ENCODE results near the gene FBXW7.
"Not testable (repeated sequence)": the region's sequence is repeated elsewhere in the genome, so short reads cannot be mapped to it uniquely, and the experiment has no call there.

FBXW7 gene

GRCh38 chr4:152535903-152536544, at the start of gene FBXW7:
TSS of gene FBXW7 (minus strand) at chr4:152536092. CDS start at chr4:152411803, 124,289 bp downstream.
- peak; percentile 98 for DNase-seq (ENCODE audit: low read depth)

GRCh38 chr4:152585023-152585441, 49.1 kb upstream of the FBXW7 start:
- no peak for DNase-seq (ENCODE audit: low read depth)

GRCh38 chr4:152581536-152582160, 45.8 kb upstream of the FBXW7 start:
- no peak for DNase-seq (ENCODE audit: low read depth)

GRCh38 chr4:152579916-152580315, 44.0 kb upstream of the FBXW7 start:
- DNase-seq (ENCODE audit: low read depth), result no peak

GRCh38 chr4:152579107-152579764, 43.3 kb upstream of the FBXW7 start:
- DNase-seq (ENCODE audit: low read depth), result no peak

GRCh38 chr4:152578670-152579069, 42.8 kb upstream of the FBXW7 start:
- DNase-seq (ENCODE audit: low read depth), result no peak

- DNase-seq (ENCODE audit: low read depth), result no peak
Measured at GRCh38 chr4:152577708-152578396, 42.0 kb upstream of the FBXW7 start.

GRCh38 chr4:152575533-152575932, 39.6 kb upstream of the FBXW7 start:
- DNase-seq (ENCODE audit: low read depth), result no peak

- no peak for DNase-seq (ENCODE audit: low read depth)
Measured at GRCh38 chr4:152573861-152574260, 38.0 kb upstream of the FBXW7 start.

- DNase-seq (ENCODE audit: low read depth), result peak; percentile 49
Measured at GRCh38 chr4:152572417-152573086, 36.7 kb upstream of the FBXW7 start.

GRCh38 chr4:152571770-152572169, 35.9 kb upstream of the FBXW7 start:
- DNase-seq (ENCODE audit: low read depth), result no peak

GRCh38 chr4:152571296-152571695, 35.4 kb upstream of the FBXW7 start:
- DNase-seq (ENCODE audit: low read depth), result no peak

GRCh38 chr4:152565333-152565732, 29.4 kb upstream of the FBXW7 start:
- DNase-seq (ENCODE audit: low read depth), result no peak

GRCh38 chr4:152564336-152564735, 28.4 kb upstream of the FBXW7 start:
- no peak for DNase-seq (ENCODE audit: low read depth)

- DNase-seq (ENCODE audit: low read depth), result no peak
Measured at GRCh38 chr4:152563209-152563608, 27.3 kb upstream of the FBXW7 start.

GRCh38 chr4:152559641-152560040, 23.7 kb upstream of the FBXW7 start:
- no peak for DNase-seq (ENCODE audit: low read depth)

GRCh38 chr4:152558396-152558795, 22.5 kb upstream of the FBXW7 start:
- no peak for DNase-seq (ENCODE audit: low read depth)

GRCh38 chr4:152556834-152557233, 20.9 kb upstream of the FBXW7 start:
- no peak for DNase-seq (ENCODE audit: low read depth)

- no peak for DNase-seq (ENCODE audit: low read depth)
Measured at GRCh38 chr4:152556283-152556682, 20.4 kb upstream of the FBXW7 start.

GRCh38 chr4:152554742-152555141, 18.9 kb upstream of the FBXW7 start:
- no peak for DNase-seq (ENCODE audit: low read depth)

GRCh38 chr4:152550687-152551086, 14.8 kb upstream of the FBXW7 start:
- DNase-seq (ENCODE audit: low read depth), result not testable (repeated sequence)

- DNase-seq (ENCODE audit: low read depth), result no peak
Measured at GRCh38 chr4:152545088-152545487, 9.2 kb upstream of the FBXW7 start.

Data from ELR (cell line).